HG03575 (cell line): ENCODE results near the gene CDKN2D.
"Not testable (repeated sequence)": the region's sequence is repeated elsewhere in the genome, so short reads cannot be mapped to it uniquely, and the experiment has no call there.

Source experiments
- ATAC-seq: cut with Tn5 transposase; IDR thresholded peaks from one replicate; pipeline ENCODE4 v1.9.1; 2021; ENCODE audit not compliant: unreplicated experiment, insufficient number of reproducible peaks, low FRiP score; ENCODE audit errors: extremely low read depth

Gene CDKN2D

GRCh38 chr19:10533646-10534386, 35.0 kb downstream of the CDKN2D start:
- no peak for ATAC-seq

GRCh38 chr19:10532457-10532856, 36.3 kb downstream of the CDKN2D start:
- ATAC-seq = no peak

GRCh38 chr19:10526887-10527286, 41.9 kb downstream of the CDKN2D start:
- ATAC-seq = not testable (repeated sequence)

- no peak for ATAC-seq
Observed at GRCh38 chr19:10525636-10526035, 43.1 kb downstream of the CDKN2D start.

GRCh38 chr19:10523135-10523636, 45.6 kb downstream of the CDKN2D start:
- no peak for ATAC-seq

GRCh38 chr19:10521461-10522171, 47.2 kb downstream of the CDKN2D start:
- no peak for ATAC-seq

- ATAC-seq = no peak
Observed at GRCh38 chr19:10520652-10521318, 48.0 kb downstream of the CDKN2D start.

GRCh38 chr19:10519421-10519820, 49.4 kb downstream of the CDKN2D start:
- no peak for ATAC-seq

GRCh38 chr19:10518444-10519361, 50.1 kb downstream of the CDKN2D start:
- no peak for ATAC-seq

- no peak for ATAC-seq
Observed at GRCh38 chr19:10517760-10518443, 50.9 kb downstream of the CDKN2D start.

GRCh38 chr19:10517361-10517759, 51.4 kb downstream of the CDKN2D start, which contains the start of gene S1PR5:
S1PR5 (minus strand) TSS chr19:10517447; CDS start chr19:10515011, 2,436 bp downstream.
- no peak for ATAC-seq

GRCh38 chr19:10516671-10517286, 52.0 kb downstream of the CDKN2D start:
- no peak for ATAC-seq
